GM12878 (cell line): ENCODE results near the gene ANLN. TPM values are rescaled to one million over a fixed set of nuclear protein-coding genes. Genes with fewer than 3 reads are reported as not detected.

Experiments used
- ATAC-seq: fragments of 200-7000 bp; cut with Tn5 transposase; 3 replicates; pipeline ENCODE4 v1.9.1; 2020; ENCODE audit warnings: mild to moderate bottlenecking, moderate library complexity
- BruUV-seq: library from RNA; stranded (reverse); fragments of 400-500 nt; replicated peaks from 2 replicates; lab custom pipeline; 2021; lab: Mats Ljungman, UMichigan
- CTCF ChIA-PET: fragments of 300-600 bp; sonication (Branson Sonifier 250); formaldehyde crosslinking; extraction: SDS; loops from one replicate; lab custom pipeline; 2021; ENCODE audit warnings: inconsistent platforms; lab: Yijun Ruan, JAX
- POLR2A ChIA-PET: fragments of 350-600 bp; formaldehyde crosslinking; extraction: SDS; loops from one replicate; lab custom pipeline; 2021; ENCODE audit warnings: inconsistent platforms; lab: Charles Lee
- RAD21 ChIA-PET: fragments of 300-600 bp; sonication (Branson Sonifier 250); formaldehyde crosslinking; loops from one replicate; lab custom pipeline; 2023; ENCODE audit warnings: antibody characterized with exemption; ENCODE audit not compliant: unreplicated experiment; lab: Charles Lee
- SMC1A ChIA-PET: fragments of 300-600 bp; sonication (Branson Sonifier 250); formaldehyde crosslinking; loops from one replicate; lab custom pipeline; 2023; ENCODE audit not compliant: unreplicated experiment, uncharacterized antibody; lab: Charles Lee
- DNase-seq: peaks from one replicate; pipeline ENCODE4 v3.0.0-alpha.2; 2011; ENCODE audit warnings: low read depth, low spot score
- FAIRE-seq: peaks from 3 replicates; lab custom pipeline; 2011; peaks lifted over from hg19 to GRCh38; lab: Jason Lieb, UNC
- H2AFZ ChIP-seq: 2 replicates; pipeline ENCODE4 v1.6.0; 2011; ENCODE audit warnings: low read depth, low read length, control low read depth; ENCODE audit not compliant: control insufficient read depth
- H3K27ac ChIP-seq: 2 replicates; pipeline ENCODE4 v1.5.1; 2011; ENCODE audit warnings: control low read depth; ENCODE audit not compliant: control insufficient read depth, insufficient read depth
- H3K27me3 ChIP-seq, 2 experiments: replicated peaks in 1 of 2; 2 replicates each; pipeline versions ENCODE4 v1.6.0 to v1.6.1; 2011; ENCODE audit warnings: low read length in 1 of 2; ENCODE audit not compliant: control insufficient read depth in 2 of 2, insufficient read depth in 2 of 2
- H3K36me3 ChIP-seq, 2 experiments: 2 replicates each; pipeline ENCODE4 v1.5.1; 2011; ENCODE audit warnings: low read length in 1 of 2; ENCODE audit not compliant: control insufficient read depth in 2 of 2, insufficient read depth in 2 of 2
- H3K4me1 ChIP-seq: 2 replicates; pipeline ENCODE4 v1.6.1; 2011; ENCODE audit warnings: mild to moderate bottlenecking, low read length, moderate library complexity, mixed read lengths; ENCODE audit not compliant: control insufficient read depth, insufficient read depth
- H3K4me2 ChIP-seq: 2 replicates; pipeline ENCODE4 v1.6.0; 2011; ENCODE audit warnings: control low read depth; ENCODE audit not compliant: control insufficient read depth, insufficient read depth
- H3K4me3 ChIP-seq: fragments of 200-600 bp; sonication (generic); 2 replicates; pipeline ENCODE4 v1.5.1; 2016
- H3K79me2 ChIP-seq: 2 replicates; pipeline ENCODE4 v1.6.0; 2011; ENCODE audit warnings: low read length; ENCODE audit not compliant: control insufficient read depth, insufficient read depth
- H3K9ac ChIP-seq: 2 replicates; pipeline ENCODE4 v1.8.0; 2011; ENCODE audit warnings: low read length, control low read depth, mixed read lengths; ENCODE audit not compliant: control insufficient read depth, insufficient read depth
- H3K9me3 ChIP-seq: replicated peaks from 3 replicates; pipeline ENCODE4 v1.5.1; 2011; ENCODE audit warnings: mild to moderate bottlenecking, low read length; ENCODE audit not compliant: control insufficient read depth, insufficient read depth
- H4K20me1 ChIP-seq: 2 replicates; pipeline ENCODE4 v1.6.0; 2011; ENCODE audit not compliant: control insufficient read depth, insufficient read depth
- BMI1 ChIP-seq: fragments of 450-650 bp; IDR thresholded peaks from 2 replicates; pipeline ENCODE4 v1.6.1; 2016; ENCODE audit warnings: mild to moderate bottlenecking, moderate library complexity, borderline replicate concordance
- CBFB ChIP-seq: IDR thresholded peaks from 2 replicates; pipeline ENCODE4 v1.6.1; 2016; ENCODE audit warnings: antibody characterized with exemption, low read depth
- EP300 ChIP-seq, 2 experiments: fragments of 150-350 bp in 1 of 2; IDR thresholded peaks; 2 replicates each; pipeline ENCODE4 v1.6.1; 2011 to 2012; ENCODE audit warnings: low read depth in 2 of 2, low read length in 2 of 2, borderline replicate concordance in 1 of 2, improper control_type of control experiment in 1 of 2, inconsistent platforms in 1 of 2; ENCODE audit not compliant: control insufficient read depth in 1 of 2
- HCFC1 ChIP-seq: fragments of 150-350 bp; IDR thresholded peaks from 2 replicates; pipeline ENCODE4 v1.6.1; 2014; ENCODE audit warnings: low read length
- MYB ChIP-seq: fragments of 150-350 bp; IDR thresholded peaks from 2 replicates; pipeline ENCODE4 v1.6.1; 2014; ENCODE audit warnings: mild to moderate bottlenecking, low read depth, low read length, borderline replicate concordance
- NFYB ChIP-seq: IDR thresholded peaks from 2 replicates; pipeline ENCODE4 v1.6.1; 2011; ENCODE audit warnings: low read depth, mild to moderate bottlenecking, low read length, improper control_type of control experiment, moderate library complexity; ENCODE audit not compliant: insufficient read depth
- NR2C2 ChIP-seq: IDR thresholded peaks from 2 replicates; pipeline ENCODE4 v1.6.1; 2011; ENCODE audit warnings: borderline replicate concordance, low read depth; ENCODE audit not compliant: control insufficient read depth, insufficient read length
- POLR2AphosphoS2 ChIP-seq: IDR thresholded peaks from 2 replicates; pipeline ENCODE4 v1.6.1; 2011; ENCODE audit warnings: low read depth, mild to moderate bottlenecking, low read length, improper control_type of control experiment, moderate library complexity
- RAD51 ChIP-seq: fragments of 450-650 bp; IDR thresholded peaks from 2 replicates; pipeline ENCODE4 v1.6.1; 2016; ENCODE audit warnings: moderate library complexity, mild to moderate bottlenecking, inconsistent platforms
- RB1 ChIP-seq: fragments of 450-650 bp; formaldehyde crosslinking; IDR thresholded peaks from 2 replicates; pipeline ENCODE4 v1.6.1; 2017; ENCODE audit warnings: mild to moderate bottlenecking, borderline replicate concordance
- RCOR1 ChIP-seq: conservative IDR thresholded peaks from 2 replicates; pipeline ENCODE4 v1.6.1; 2012; ENCODE audit warnings: low read depth, low read length, improper control_type of control experiment
- SUZ12 ChIP-seq: fragments of 200-600 bp; sonication (generic); IDR thresholded peaks from one replicate; pipeline ENCODE4 v1.6.1; 2018; ENCODE audit warnings: antibody characterized with exemption, mild to moderate bottlenecking; ENCODE audit not compliant: unreplicated experiment
- TCF3 ChIP-seq: IDR thresholded peaks from 2 replicates; pipeline ENCODE4 v1.6.1; 2012; ENCODE audit warnings: low read depth, mild to moderate bottlenecking, low read length, borderline replicate concordance; ENCODE audit not compliant: insufficient read depth
- ZNF24 ChIP-seq: fragments of 450-650 bp; IDR thresholded peaks from 2 replicates; pipeline ENCODE4 v1.6.1; 2017; ENCODE audit warnings: antibody characterized with exemption, mild to moderate bottlenecking
- WGBS: methylation state at CpG from one replicate; pipeline ENCODE4 v1.1.6; 2016; ENCODE audit warnings: low lambda C conversion rate; ENCODE audit not compliant: insufficient replicate concordance, insufficient coverage; ENCODE audit errors: missing lambda C conversion rate; 5-methylcytosine and 5-hydroxymethylcytosine counted together
- in situ Hi-C: fragments of 300-500 bp; cut with MboI; formaldehyde crosslinking; loops from 9 replicates; pipeline ENCODE4 v1.14.3; 2018; ENCODE audit warnings: mixed read lengths
- intact Hi-C: fragments of 100-400 bp; cut with micrococcal nuclease; formaldehyde crosslinking; loops from one replicate; pipeline ENCODE4 v1.14.2; 2022; ENCODE audit not compliant: unreplicated experiment
- polyA plus RNA-seq, 11 experiments: library from polyadenylated mRNA; depleted of rRNA in 4 of 11; unstranded in 6 of 11; stranded (reverse) in 5 of 11; fragments of >200 nt; fragmentation: Nextera tagmentation in 4 of 11; fragmentation: Illumina TruSeq in 1 of 11; extraction: Ambion mirVana in 4 of 11; extraction: Trizol in 1 of 11; gene quantifications; 1 replicate in 1 of 11; 2 replicates in 10 of 11; pipeline versions ENCODE4 v1.2.1 to v1.2.3, GENCODE V29; 2011 to 2016; ENCODE audit warnings: inconsistent platforms in 2 of 11, missing spikeins in 2 of 11, low read depth in 1 of 11
- total RNA-seq, 4 experiments: library from RNA; depleted of rRNA in 3 of 4; stranded (reverse); fragments of >200 nt in 3 of 4; fragmentation: Illumina TruSeq in 1 of 4; extraction: Trizol in 1 of 4; gene quantifications; 2 replicates each; pipeline versions ENCODE4 v1.2.1 to v1.2.3, GENCODE V29; 2013 to 2021
- TF ChIP-seq, protein P1 (sequence below): fragments of 450-650 bp; IDR thresholded peaks from 2 replicates; pipeline ENCODE4 v1.6.1; 2018; ENCODE audit warnings: borderline replicate concordance, mild to moderate bottlenecking; ENCODE audit not compliant: partially characterized antibody
- TF ChIP-seq, protein P2 (sequence below): IDR thresholded peaks from 2 replicates; pipeline ENCODE4 v1.6.1; 2011; ENCODE audit warnings: low read depth, mild to moderate bottlenecking, low read length, moderate library complexity, borderline replicate concordance; ENCODE audit errors: extremely low read depth
- TF ChIP-seq, protein P3 (sequence below): fragments of 450-650 bp; formaldehyde crosslinking; IDR thresholded peaks from 2 replicates; pipeline ENCODE4 v1.5.0; 2022; ENCODE audit warnings: mild to moderate bottlenecking, missing genetic modification characterization

ANLN gene
- total and polyA plus RNA-seq, 10 of the 15 experiments (the other 5 are each of a cell fraction or from before 2014, with no cell fraction given) = 9.5 to 32.1 (median 24.2) TPM

DNA sequence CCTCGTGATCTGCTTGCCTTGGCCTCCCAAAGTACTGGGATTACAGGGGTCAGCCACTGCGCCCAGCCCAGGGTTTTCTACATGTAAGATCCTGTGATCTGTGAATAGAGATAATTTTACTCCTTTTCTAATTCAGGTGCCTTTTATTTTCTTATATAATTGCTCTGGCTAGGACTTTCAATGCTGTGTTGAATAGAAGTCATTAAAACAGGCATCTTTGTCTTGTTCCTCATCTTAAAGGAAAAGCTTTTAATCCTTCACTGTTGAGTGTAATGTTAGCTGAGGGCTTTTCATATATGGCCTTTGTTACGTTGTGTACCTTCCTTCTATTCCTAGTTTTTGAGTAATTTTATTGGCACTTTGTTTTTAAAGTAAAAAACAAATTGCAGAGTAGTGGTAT lies 26.6 kb downstream of the ANLN start (continued):
- no peak for TF ChIP-seq POLR2AphosphoS2
- TF ChIP-seq NR2C2 = no peak
- no peak for TF ChIP-seq EP300 (IDR thresholded peaks at IDR 0.05; ENCODE audit: borderline replicate concordance in 1 of 2, control insufficient read depth in 1 of 2, low read depth in 2 of 2, low read length in 2 of 2)
- no peak for TF ChIP-seq BMI1
- TF ChIP-seq, protein P1, sequence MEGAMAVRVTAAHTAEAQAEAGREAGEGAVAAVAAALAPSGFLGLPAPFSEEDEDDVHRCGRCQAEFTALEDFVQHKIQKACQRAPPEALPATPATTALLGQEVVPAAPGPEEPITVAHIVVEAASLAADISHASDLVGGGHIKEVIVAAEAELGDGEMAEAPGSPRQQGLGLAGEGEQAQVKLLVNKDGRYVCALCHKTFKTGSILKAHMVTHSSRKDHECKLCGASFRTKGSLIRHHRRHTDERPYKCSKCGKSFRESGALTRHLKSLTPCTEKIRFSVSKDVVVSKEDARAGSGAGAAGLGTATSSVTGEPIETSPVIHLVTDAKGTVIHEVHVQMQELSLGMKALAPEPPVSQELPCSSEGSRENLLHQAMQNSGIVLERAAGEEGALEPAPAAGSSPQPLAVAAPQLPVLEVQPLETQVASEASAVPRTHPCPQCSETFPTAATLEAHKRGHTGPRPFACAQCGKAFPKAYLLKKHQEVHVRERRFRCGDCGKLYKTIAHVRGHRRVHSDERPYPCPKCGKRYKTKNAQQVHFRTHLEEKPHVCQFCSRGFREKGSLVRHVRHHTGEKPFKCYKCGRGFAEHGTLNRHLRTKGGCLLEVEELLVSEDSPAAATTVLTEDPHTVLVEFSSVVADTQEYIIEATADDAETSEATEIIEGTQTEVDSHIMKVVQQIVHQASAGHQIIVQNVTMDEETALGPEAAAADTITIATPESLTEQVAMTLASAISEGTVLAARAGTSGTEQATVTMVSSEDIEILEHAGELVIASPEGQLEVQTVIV = no peak
- no peak for TF ChIP-seq HCFC1
- no peak for TF ChIP-seq NFYB

DNA sequence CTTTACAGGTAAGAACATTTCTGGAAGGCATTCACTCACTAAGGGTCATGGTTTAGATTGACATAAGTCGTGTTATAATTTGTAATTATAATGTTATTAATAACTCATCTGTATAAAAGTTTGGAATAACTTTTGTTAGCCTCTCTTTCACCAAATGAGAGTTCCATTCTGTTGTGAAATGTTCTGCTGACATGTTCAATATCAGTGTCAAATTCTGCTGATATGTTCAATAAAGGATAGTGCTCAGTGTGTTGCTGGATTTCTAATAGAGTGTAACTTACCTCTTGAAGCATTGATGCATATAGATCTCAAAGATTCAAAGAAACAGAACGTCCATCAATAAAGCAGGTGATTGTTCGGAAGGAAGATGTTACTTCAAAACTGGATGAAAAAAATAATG lies 30.6 kb downstream of the ANLN start:
- Histone ChIP-seq H2AFZ (no peak overlapping the region), H3K79me2 (no peaks in the 10 kb centered on the region), H3K4me2 (no peak overlapping the region), H3K36me3 (peaks cover 3 to 15% of the 10 kb centered on the region in 2 experiments), H3K27ac (no peak overlapping the region), H3K4me3 (no peak overlapping the region), H3K27me3 (no peaks in the 10 kb centered on the region), H3K4me1 (no peaks in the 10 kb centered on the region), H3K9me3 (no peaks in the 10 kb centered on the region), H4K20me1 (no peaks in the 10 kb centered on the region), H3K9ac (no peak overlapping the region)
- no peak for FAIRE-seq
- 76% methylated on average over 3 of the region's 3 CpGs for WGBS
- no peak for DNase-seq
- in situ Hi-C loops = no loop called here
- CTCF ChIA-PET = interaction anchor here (0.6 to 1.0 kb wide), 2 partner anchors 14 to 1386 kb away, joined by 3 to 4 read pairs; no protein-coding TSS in a partner anchor
- BruUV-seq = no TSS peak
- SMC1A ChIA-PET = interaction anchor here (0.6 to 1.3 kb wide), 2 partner anchors 33 to 722 kb away, joined by 3 read pairs; no protein-coding TSS in a partner anchor
- RAD21 ChIA-PET = no interaction called here
- ATAC-seq = no peak
- intact Hi-C loops = no loop called here
- POLR2A ChIA-PET = no interaction called here
- no peak for TF ChIP-seq MYB
- no peak for TF ChIP-seq RB1
- TF ChIP-seq RAD51 = no peak
- TF ChIP-seq, protein P2, sequence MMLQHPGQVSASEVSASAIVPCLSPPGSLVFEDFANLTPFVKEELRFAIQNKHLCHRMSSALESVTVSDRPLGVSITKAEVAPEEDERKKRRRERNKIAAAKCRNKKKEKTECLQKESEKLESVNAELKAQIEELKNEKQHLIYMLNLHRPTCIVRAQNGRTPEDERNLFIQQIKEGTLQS = no peak
- TF ChIP-seq CBFB = no peak
- no peak for TF ChIP-seq HCFC1
- no peak for TF ChIP-seq RCOR1
- no peak for TF ChIP-seq ZNF24
- no peak for TF ChIP-seq SUZ12
- TF ChIP-seq TCF3 = no peak
- TF ChIP-seq, protein P3, sequence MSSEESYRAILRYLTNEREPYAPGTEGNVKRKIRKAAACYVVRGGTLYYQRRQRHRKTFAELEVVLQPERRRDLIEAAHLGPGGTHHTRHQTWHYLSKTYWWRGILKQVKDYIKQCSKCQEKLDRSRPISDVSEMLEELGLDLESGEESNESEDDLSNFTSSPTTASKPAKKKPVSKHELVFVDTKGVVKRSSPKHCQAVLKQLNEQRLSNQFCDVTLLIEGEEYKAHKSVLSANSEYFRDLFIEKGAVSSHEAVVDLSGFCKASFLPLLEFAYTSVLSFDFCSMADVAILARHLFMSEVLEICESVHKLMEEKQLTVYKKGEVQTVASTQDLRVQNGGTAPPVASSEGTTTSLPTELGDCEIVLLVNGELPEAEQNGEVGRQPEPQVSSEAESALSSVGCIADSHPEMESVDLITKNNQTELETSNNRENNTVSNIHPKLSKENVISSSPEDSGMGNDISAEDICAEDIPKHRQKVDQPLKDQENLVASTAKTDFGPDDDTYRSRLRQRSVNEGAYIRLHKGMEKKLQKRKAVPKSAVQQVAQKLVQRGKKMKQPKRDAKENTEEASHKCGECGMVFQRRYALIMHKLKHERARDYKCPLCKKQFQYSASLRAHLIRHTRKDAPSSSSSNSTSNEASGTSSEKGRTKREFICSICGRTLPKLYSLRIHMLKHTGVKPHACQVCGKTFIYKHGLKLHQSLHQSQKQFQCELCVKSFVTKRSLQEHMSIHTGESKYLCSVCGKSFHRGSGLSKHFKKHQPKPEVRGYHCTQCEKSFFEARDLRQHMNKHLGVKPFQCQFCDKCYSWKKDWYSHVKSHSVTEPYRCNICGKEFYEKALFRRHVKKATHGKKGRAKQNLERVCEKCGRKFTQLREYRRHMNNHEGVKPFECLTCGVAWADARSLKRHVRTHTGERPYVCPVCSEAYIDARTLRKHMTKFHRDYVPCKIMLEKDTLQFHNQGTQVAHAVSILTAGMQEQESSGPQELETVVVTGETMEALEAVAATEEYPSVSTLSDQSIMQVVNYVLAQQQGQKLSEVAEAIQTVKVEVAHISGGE = no peak
